ENCODE results near the gene ERMARD.

ERMARD gene

DNA sequence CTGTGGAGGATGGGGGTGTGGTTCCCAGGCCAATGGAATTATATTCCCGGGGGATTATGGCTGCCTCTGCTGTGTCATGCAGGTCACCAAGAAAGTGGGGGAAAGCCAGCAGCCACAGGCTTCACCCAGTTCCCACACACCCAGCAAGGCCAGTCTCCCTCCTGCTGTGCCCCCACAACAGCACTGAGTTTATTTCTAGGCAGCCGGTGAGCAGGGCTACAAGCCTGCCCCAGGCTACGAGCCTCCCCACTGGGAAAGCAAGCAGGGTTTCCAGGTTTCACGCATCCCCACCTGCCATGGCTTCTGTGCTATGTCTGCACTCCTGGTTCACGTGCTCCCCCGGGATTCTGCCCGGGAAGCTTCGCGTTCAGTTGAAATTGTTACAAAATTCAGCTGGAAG, 72.6 kb downstream of the ERMARD start:
- Histone ChIP-seq H3K27me3 (ENCODE audit: insufficient read depth, low read length, poor library complexity) (no peaks in the 10 kb centered on the region), H3K4me3 (ENCODE audit: low read length) (no peak overlapping the region), H3K18ac (ENCODE audit: low read length) (no peak overlapping the region), H3K27ac (ENCODE audit: low read depth, low read length) (no peak overlapping the region), H4K5ac (ENCODE audit: low read length) (no peak overlapping the region), H3K4ac (ENCODE audit: low read depth, low read length) (no peak overlapping the region), H3K79me1 (ENCODE audit: low read length) (no peaks in the 10 kb centered on the region), H2BK120ac (ENCODE audit: low read depth, low read length) (no peak overlapping the region), H3K4me2 (ENCODE audit: low read length) (no peak overlapping the region), H3K23ac (ENCODE audit: low read length) (no peak overlapping the region), H3K4me1 (ENCODE audit: control insufficient read depth, low read depth, low read length) (no peaks in the 10 kb centered on the region), H2BK15ac (replicated peaks; ENCODE audit: low read depth) (no peak overlapping the region), H4K8ac (ENCODE audit: low read depth, low read length) (no peak overlapping the region), H2AK5ac (ENCODE audit: low read length) (no peak overlapping the region), H3K36me3 (ENCODE audit: control insufficient read depth, insufficient read depth, low read length) (no peaks in the 10 kb centered on the region), H3K9ac (ENCODE audit: low read length) (no peak overlapping the region), H3K79me2 (ENCODE audit: control insufficient read depth, insufficient read depth, low read length) (no peaks in the 10 kb centered on the region), H2BK5ac (ENCODE audit: low read length) (no peak overlapping the region), H3K56ac (ENCODE audit: low read length) (no peak overlapping the region)
- WGBS (ENCODE audit: extremely low coverage, insufficient coverage, low lambda C conversion rate) = no CpG with 5 or more reads among the region's 9 CpGs
- no peak for DNase-seq

DNA sequence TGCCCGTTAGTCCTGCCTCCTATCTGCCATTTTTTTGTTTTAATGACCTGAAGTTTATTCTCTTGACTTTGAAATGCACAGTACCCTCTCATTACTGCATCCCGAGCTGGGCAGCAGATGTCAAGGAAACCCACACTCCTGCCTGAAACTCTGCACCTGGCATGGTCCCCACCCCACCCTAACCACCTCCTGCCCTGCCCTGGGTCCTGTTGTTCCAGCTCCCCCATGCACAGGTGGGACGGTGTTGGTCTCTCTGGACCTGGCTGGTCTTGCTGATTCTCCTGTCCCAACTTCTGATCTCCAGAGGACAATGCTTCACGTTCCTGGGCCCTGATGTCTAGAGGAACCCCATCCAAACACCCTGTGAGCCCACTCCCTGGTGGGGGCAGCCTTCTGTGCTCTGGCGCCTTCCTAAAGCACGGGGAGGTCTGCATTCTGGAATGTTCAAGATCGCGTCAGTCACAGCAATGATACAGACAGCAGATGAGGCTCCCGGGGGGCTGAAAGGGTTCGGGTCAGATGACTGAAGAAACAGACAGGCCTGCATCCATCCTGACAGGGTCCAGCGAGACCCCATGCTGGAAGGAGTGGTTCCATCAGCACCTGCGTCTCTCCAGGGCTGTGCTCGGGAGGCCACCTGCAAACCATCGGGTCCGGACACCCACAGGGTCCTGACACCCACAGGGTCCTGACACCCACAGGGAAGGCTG, 73.6 kb downstream of the ERMARD start:
- Histone ChIP-seq H3K36me3 (ENCODE audit: control insufficient read depth, insufficient read depth, low read length) (no peaks in the 10 kb centered on the region), H3K79me1 (ENCODE audit: low read length) (no peaks in the 10 kb centered on the region), H3K23ac (ENCODE audit: low read length) (no peak overlapping the region), H3K56ac (ENCODE audit: low read length) (no peak overlapping the region), H3K4ac (ENCODE audit: low read depth, low read length) (no peak overlapping the region), H4K5ac (ENCODE audit: low read length) (no peak overlapping the region), H3K18ac (ENCODE audit: low read length) (no peak overlapping the region), H2BK120ac (ENCODE audit: low read depth, low read length) (no peak overlapping the region), H3K4me1 (ENCODE audit: control insufficient read depth, low read depth, low read length) (no peaks in the 10 kb centered on the region), H2BK5ac (ENCODE audit: low read length) (no peak overlapping the region), H4K8ac (ENCODE audit: low read depth, low read length) (no peak overlapping the region), H2AK5ac (ENCODE audit: low read length) (no peak overlapping the region), H3K79me2 (ENCODE audit: control insufficient read depth, insufficient read depth, low read length) (no peaks in the 10 kb centered on the region), H3K4me3 (ENCODE audit: low read length) (no peak overlapping the region), H2BK15ac (replicated peaks; ENCODE audit: low read depth) (no peak overlapping the region), H3K27me3 (ENCODE audit: insufficient read depth, low read length, poor library complexity) (no peaks in the 10 kb centered on the region), H3K27ac (ENCODE audit: low read depth, low read length) (no peak overlapping the region), H3K9ac (ENCODE audit: low read length) (no peak overlapping the region), H3K4me2 (ENCODE audit: low read length) (no peak overlapping the region)
- no peak for DNase-seq
- WGBS (ENCODE audit: extremely low coverage, insufficient coverage, low lambda C conversion rate) = no CpG with 5 or more reads among the region's 15 CpGs

DNA sequence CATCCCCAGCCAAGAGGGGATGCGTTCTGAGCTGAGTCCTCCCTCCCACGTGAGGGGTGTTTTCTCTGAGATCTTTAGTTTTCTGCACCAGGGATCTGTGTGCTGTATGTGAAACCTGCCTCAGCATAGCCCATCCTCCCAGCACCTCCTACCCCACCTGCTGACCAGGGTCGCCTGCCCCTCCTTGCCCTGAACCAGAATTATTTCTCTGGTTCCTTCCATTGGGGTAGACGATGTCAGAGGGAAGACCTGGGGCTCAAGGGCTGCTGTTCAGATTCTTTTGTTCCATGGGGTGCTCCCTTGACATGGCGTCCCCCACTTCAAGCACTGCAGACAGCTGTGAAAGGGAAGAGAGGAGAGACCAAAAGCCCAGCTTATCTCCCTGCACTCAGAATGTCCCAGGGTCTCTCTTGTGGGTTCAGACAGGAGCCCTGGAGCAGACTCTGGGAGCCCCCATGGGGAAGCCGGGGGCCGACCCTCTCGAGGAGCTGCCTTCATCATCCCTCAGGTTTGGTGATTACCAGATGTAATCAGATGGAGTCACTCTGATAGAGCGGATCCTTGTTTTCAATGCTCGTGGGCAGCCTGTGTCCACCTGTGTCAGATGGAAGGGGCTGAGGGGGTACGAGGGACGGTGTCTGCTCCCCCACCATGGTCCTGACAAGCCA, 74.3 kb downstream of the ERMARD start:
- Histone ChIP-seq H3K4ac (ENCODE audit: low read depth, low read length) (no peak overlapping the region), H2BK15ac (replicated peaks; ENCODE audit: low read depth) (no peak overlapping the region), H3K4me1 (ENCODE audit: control insufficient read depth, low read depth, low read length) (no peaks in the 10 kb centered on the region), H3K4me3 (ENCODE audit: low read length) (no peak overlapping the region), H2BK5ac (ENCODE audit: low read length) (no peak overlapping the region), H3K79me2 (ENCODE audit: control insufficient read depth, insufficient read depth, low read length) (no peaks in the 10 kb centered on the region), H3K23ac (ENCODE audit: low read length) (no peak overlapping the region), H3K27me3 (ENCODE audit: insufficient read depth, low read length, poor library complexity) (no peaks in the 10 kb centered on the region), H3K4me2 (ENCODE audit: low read length) (no peak overlapping the region), H3K36me3 (ENCODE audit: control insufficient read depth, insufficient read depth, low read length) (no peaks in the 10 kb centered on the region), H3K56ac (ENCODE audit: low read length) (no peak overlapping the region), H4K8ac (ENCODE audit: low read depth, low read length) (no peak overlapping the region), H3K18ac (ENCODE audit: low read length) (no peak overlapping the region), H3K79me1 (ENCODE audit: low read length) (no peaks in the 10 kb centered on the region), H2BK120ac (ENCODE audit: low read depth, low read length) (no peak overlapping the region), H3K27ac (ENCODE audit: low read depth, low read length) (no peak overlapping the region), H3K9ac (ENCODE audit: low read length) (no peak overlapping the region), H2AK5ac (ENCODE audit: low read length) (no peak overlapping the region), H4K5ac (ENCODE audit: low read length) (no peak overlapping the region)
- DNase-seq = no peak
- no CpG with 5 or more reads among the region's 12 CpGs for WGBS (ENCODE audit: extremely low coverage, insufficient coverage, low lambda C conversion rate)

DNA sequence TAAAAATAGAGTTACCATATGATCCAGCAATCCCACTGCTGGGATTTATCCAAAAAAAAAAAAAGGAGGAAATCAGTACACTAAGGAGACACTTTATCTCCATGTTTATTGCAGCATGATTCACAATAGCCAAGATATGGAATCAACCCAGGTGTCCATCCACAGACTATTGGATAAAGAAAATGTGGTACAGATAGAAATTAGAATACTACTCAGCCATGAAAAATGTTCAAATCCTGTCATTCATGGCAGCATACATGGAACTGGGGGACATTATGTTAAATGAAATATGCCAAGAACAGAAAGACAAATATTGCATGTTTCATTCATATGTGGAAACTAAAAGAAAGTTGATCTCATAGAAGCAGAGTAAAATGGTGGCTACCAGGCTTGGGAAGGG, 75.3 kb downstream of the ERMARD start:
- Histone ChIP-seq H3K4ac (ENCODE audit: low read depth, low read length) (no peak overlapping the region), H3K27me3 (ENCODE audit: insufficient read depth, low read length, poor library complexity) (no peaks in the 10 kb centered on the region), H3K36me3 (ENCODE audit: control insufficient read depth, insufficient read depth, low read length) (no peaks in the 10 kb centered on the region), H2BK5ac (ENCODE audit: low read length) (no peak overlapping the region), H3K79me1 (ENCODE audit: low read length) (no peaks in the 10 kb centered on the region), H3K4me2 (ENCODE audit: low read length) (no peak overlapping the region), H4K8ac (ENCODE audit: low read depth, low read length) (no peak overlapping the region), H3K23ac (ENCODE audit: low read length) (no peak overlapping the region), H3K9ac (ENCODE audit: low read length) (no peak overlapping the region), H2BK120ac (ENCODE audit: low read depth, low read length) (no peak overlapping the region), H3K56ac (ENCODE audit: low read length) (no peak overlapping the region), H2BK15ac (replicated peaks; ENCODE audit: low read depth) (no peak overlapping the region), H4K5ac (ENCODE audit: low read length) (no peak overlapping the region), H3K4me1 (ENCODE audit: control insufficient read depth, low read depth, low read length) (no peaks in the 10 kb centered on the region), H3K79me2 (ENCODE audit: control insufficient read depth, insufficient read depth, low read length) (no peaks in the 10 kb centered on the region), H3K18ac (ENCODE audit: low read length) (no peak overlapping the region), H3K4me3 (ENCODE audit: low read length) (no peak overlapping the region), H3K27ac (ENCODE audit: low read depth, low read length) (no peak overlapping the region), H2AK5ac (ENCODE audit: low read length) (no peak overlapping the region)
- no peak for DNase-seq

DNA sequence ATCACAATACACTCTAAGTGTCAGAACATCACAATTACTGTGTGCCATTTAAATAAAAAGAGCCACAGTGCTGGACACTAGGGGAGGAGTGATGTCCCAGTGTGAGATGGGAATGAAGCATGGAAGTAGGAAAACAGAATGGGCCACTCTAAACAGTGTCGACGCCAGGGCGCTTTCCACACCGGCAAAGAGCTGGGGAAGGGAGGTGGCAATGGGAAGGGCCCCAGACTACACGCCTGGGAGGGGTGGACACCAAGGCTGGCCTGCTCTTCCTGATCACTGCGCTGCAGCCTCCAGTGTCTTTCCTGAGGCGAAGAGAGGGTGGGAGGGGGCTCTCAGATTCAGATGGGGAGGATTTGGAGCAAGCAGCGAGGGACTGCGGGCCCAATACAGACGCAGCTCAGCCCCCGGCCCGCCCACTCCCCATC, 75.9 kb downstream of the ERMARD start:
- no peak overlapping the region for H3K27ac ChIP-seq (ENCODE audit: low read depth, low read length)
- no peak overlapping the region for H2AK5ac ChIP-seq (ENCODE audit: low read length)
- DNase-seq = no peak
- no peak overlapping the region for H3K56ac ChIP-seq (ENCODE audit: low read length)
- H3K4ac ChIP-seq (ENCODE audit: low read depth, low read length) = no peak overlapping the region
- H2BK5ac ChIP-seq (ENCODE audit: low read length) = no peak overlapping the region
- no peak overlapping the region for H2BK120ac ChIP-seq (ENCODE audit: low read depth, low read length)
- no peaks in the 10 kb centered on the region for H3K79me2 ChIP-seq (ENCODE audit: control insufficient read depth, insufficient read depth, low read length)
- H3K18ac ChIP-seq (ENCODE audit: low read length) = no peak overlapping the region
- H3K79me1 ChIP-seq (ENCODE audit: low read length) = no peaks in the 10 kb centered on the region
- no CpG with 5 or more reads among the region's 12 CpGs for WGBS (ENCODE audit: extremely low coverage, insufficient coverage, low lambda C conversion rate)
- H3K36me3 ChIP-seq (ENCODE audit: control insufficient read depth, insufficient read depth, low read length) = no peaks in the 10 kb centered on the region
- no peak overlapping the region for H3K23ac ChIP-seq (ENCODE audit: low read length)
- no peak overlapping the region for H3K4me3 ChIP-seq (ENCODE audit: low read length)
- no peak overlapping the region for H3K4me2 ChIP-seq (ENCODE audit: low read length)
- H4K5ac ChIP-seq (ENCODE audit: low read length) = no peak overlapping the region
- no peak overlapping the region for H2BK15ac ChIP-seq (replicated peaks; ENCODE audit: low read depth)
- no peak overlapping the region for H4K8ac ChIP-seq (ENCODE audit: low read depth, low read length)
- H3K4me1 ChIP-seq (ENCODE audit: control insufficient read depth, low read depth, low read length) = no peaks in the 10 kb centered on the region
- no peak overlapping the region for H3K9ac ChIP-seq (ENCODE audit: low read length)
- H3K27me3 ChIP-seq (ENCODE audit: insufficient read depth, low read length, poor library complexity) = no peaks in the 10 kb centered on the region

DNA sequence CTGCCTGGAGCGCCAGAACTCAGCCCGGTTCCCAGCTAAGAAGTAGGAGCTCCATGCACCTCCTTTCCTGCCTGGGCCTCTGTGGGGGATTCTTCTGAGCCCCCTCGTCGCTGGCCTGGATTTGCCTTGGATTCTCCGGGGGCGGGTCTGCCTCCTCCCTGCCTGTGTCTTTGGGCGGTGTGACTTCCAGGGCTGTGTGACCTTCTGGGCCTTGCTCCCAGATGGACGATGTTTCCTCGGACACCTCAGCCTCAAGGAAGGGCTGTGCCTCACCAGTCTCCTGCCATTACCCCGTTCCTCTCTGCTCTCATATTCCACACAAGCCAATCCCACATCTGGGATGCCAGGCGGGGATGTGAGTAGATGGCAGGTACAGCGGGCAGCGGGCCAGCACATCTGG, 76.8 kb downstream of the ERMARD start:
- H2BK5ac ChIP-seq (ENCODE audit: low read length) = no peak overlapping the region
- no peak overlapping the region for H3K27ac ChIP-seq (ENCODE audit: low read depth, low read length)
- H4K8ac ChIP-seq (ENCODE audit: low read depth, low read length) = no peak overlapping the region
- no peak overlapping the region for H3K56ac ChIP-seq (ENCODE audit: low read length)
- H3K36me3 ChIP-seq (ENCODE audit: control insufficient read depth, insufficient read depth, low read length) = no peaks in the 10 kb centered on the region
- no peak overlapping the region for H3K23ac ChIP-seq (ENCODE audit: low read length)
- no peak overlapping the region for H2BK120ac ChIP-seq (ENCODE audit: low read depth, low read length)
- H3K79me1 ChIP-seq (ENCODE audit: low read length) = no peaks in the 10 kb centered on the region
- H3K79me2 ChIP-seq (ENCODE audit: control insufficient read depth, insufficient read depth, low read length) = no peaks in the 10 kb centered on the region
- no peak overlapping the region for H2BK15ac ChIP-seq (replicated peaks; ENCODE audit: low read depth)
- no peak overlapping the region for H2AK5ac ChIP-seq (ENCODE audit: low read length)
- no peak overlapping the region for H3K18ac ChIP-seq (ENCODE audit: low read length)
- DNase-seq = no peak
- H3K9ac ChIP-seq (ENCODE audit: low read length) = no peak overlapping the region
- H3K4me1 ChIP-seq (ENCODE audit: control insufficient read depth, low read depth, low read length) = no peaks in the 10 kb centered on the region
- H3K4me3 ChIP-seq (ENCODE audit: low read length) = no peak overlapping the region
- no peak overlapping the region for H4K5ac ChIP-seq (ENCODE audit: low read length)
- WGBS (ENCODE audit: extremely low coverage, insufficient coverage, low lambda C conversion rate) = no CpG with 5 or more reads among the region's 13 CpGs
- no peaks in the 10 kb centered on the region for H3K27me3 ChIP-seq (ENCODE audit: insufficient read depth, low read length, poor library complexity)
- no peak overlapping the region for H3K4me2 ChIP-seq (ENCODE audit: low read length)
- H3K4ac ChIP-seq (ENCODE audit: low read depth, low read length) = no peak overlapping the region
